GM19043 (cell line): ENCODE results near the gene SFTPB.
"Not testable (repeated sequence)": the region's sequence is repeated elsewhere in the genome, so short reads cannot be mapped to it uniquely, and the experiment has no call there.

ENCODE experiments used
- ATAC-seq: cut with Tn5 transposase; IDR thresholded peaks from one replicate; pipeline ENCODE4 v1.9.1; 2021; ENCODE audit warnings: low read depth; ENCODE audit not compliant: unreplicated experiment

SFTPB gene

GRCh38 chr2:85660301-85660700 lies 7.7 kb downstream of the SFTPB start:
- not testable (repeated sequence) for ATAC-seq

GRCh38 chr2:85659324-85659981 lies 8.5 kb downstream of the SFTPB start:
- ATAC-seq, result no peak

GRCh38 chr2:85657399-85657798 lies 10.6 kb downstream of the SFTPB start:
- not testable (repeated sequence) for ATAC-seq

DNA sequence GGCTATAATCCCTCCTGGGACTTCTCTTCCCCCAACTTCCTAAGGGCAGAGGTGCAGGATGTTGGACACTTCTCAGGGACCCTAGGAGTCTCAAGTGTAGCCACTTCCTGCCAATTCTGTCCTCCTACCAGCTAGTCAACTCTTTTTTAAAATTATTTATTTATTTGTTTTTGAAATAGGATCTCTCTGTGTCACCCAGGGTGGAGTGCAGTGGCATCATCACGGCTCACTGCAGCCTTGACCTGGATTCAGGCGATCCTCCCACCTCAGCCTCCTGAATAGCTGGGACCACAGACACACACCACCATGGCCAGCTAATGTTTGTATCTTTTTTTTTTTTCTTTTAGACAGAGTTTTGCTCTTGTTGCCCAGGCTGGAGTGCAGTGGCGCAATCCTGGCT lies 11.5 kb downstream of the SFTPB start:
- no peak for ATAC-seq

GRCh38 chr2:85655961-85656417 lies 12.0 kb downstream of the SFTPB start:
- no peak for ATAC-seq

DNA sequence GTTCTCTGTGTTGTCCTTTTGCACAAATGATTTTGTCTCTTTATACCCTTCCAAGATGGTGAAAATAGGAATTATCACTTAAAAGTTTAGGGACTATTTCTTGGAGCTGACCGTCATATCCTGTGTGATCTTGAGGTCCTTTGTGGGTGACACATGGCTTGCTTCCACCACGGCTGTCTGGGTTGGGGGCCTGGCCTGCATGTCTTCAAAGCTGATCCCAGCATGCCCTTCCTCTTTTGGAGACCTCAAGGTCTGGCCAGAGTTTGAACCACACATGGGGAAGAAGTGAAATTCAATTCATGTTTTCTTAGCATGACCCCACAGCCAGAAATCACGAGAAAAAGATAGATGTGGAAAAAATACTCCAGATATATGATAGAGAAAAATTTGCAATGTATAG lies 14.0 kb downstream of the SFTPB start:
- no peak for ATAC-seq

- ATAC-seq, result no peak
These were observed 15.9 kb downstream of the SFTPB start for GRCh38 chr2:85652056-85652455.

GRCh38 chr2:85651097-85651496 lies 16.9 kb downstream of the SFTPB start:
- ATAC-seq, result no peak

DNA sequence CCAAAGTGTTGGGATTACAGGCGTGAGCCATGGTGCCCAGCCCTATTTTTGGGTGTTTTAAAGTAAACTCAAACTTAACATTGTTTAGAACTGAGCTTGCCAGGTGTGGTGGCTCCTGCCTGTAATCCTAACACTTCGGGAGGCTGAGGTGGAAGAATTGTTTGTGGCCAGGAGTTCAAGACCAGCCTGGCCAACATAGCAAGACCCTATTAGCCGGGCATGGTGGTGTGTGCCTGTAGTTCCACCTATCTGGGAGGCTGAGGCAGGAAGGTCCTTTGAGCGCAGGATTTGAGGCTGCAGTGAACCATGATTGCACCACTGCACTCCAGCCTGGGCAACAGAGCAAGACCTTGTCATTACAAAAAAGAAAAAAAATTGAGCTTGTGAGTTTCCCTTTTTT lies 17.5 kb downstream of the SFTPB start:
- ATAC-seq, result no peak

DNA sequence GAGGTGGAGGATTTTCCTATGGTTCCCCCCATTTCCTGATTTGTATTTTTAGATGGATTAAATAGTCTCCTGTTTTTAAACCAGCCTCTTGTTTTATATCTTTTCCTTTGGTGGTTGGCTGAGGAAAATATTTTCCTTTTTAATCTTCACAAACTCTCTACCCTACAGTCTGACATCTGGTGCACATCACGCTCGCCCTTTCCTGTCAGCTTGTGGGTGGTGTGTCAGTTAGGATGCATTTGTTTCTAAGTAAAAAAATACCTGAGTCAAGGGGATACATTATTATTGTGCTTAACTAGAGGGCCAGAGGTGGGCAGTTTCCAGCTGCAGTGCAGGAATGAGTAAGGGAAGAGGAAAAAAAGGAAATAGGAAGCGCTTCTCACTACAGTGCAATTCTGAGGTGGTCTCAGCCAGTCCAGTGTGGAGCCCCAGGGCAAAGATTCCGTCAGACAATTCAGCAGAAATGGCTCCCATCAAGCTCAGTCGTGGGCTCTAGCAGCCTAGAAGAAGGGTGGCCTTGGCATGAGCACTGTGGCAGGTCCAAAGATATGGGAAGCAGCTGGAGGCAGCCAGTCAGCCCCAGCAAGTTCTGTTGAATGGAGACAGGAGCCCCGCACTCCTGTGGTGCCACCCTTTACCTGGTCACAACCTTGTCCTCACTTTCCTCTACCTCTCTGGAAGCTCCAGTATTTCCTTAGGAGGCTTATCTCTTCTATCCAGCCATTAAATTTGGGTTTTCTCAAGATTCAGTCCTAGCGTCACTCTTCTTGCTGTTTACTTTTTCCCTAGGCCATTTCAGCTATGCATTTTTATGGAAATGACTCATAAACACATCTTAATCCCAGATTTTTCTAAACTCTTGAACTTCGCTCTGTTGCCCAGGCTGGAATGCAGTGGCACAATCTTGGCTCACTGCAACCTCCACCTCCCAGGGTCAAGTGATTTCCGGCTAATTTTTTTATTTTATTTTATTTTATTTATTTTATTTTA lies 18.5 kb downstream of the SFTPB start:
- ATAC-seq, result no peak

DNA sequence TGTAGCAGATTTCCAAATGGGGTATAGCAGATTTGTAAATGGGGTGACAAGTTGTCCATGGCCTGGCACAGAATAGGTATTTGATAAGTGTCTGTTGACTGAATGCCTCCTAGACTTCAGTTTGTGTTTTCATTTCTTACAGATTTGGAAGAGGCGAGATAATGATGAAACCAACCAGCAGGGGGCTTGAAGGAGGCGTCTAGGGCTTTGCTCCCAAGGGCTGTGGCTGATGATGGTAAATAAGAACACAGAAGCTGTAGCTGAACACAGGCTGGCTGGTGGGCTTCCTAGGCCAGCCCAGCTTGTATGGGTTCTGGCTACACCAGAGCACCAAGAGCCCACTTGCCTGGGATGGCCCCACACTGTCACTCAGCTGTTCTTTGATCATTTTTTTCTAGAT lies 19.4 kb downstream of the SFTPB start:
- ATAC-seq, result no peak

- ATAC-seq, result no peak
These were observed 20.0 kb downstream of the SFTPB start for GRCh38 chr2:85647823-85648526.

DNA sequence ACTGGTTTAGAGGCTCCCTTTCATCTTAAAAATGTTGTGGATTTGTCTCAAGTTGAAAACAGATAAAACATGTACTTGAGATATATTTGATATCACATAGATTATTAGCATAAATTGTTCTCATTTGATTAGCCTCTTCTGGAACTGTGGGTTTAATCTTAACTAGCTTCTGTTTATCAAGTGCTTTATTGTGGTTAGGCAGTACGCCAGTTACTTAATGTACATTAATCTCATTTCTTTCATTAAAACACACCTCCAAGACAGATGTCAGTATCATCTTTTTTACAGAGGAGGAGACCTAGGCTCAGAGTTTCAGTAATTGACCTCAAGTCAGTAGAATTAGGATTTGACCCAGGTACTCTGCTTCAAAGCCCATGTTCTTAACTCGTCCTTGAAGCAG lies 21.8 kb downstream of the SFTPB start:
- no peak for ATAC-seq

GRCh38 chr2:85644909-85645308 lies 23.1 kb downstream of the SFTPB start:
- ATAC-seq, result no peak

DNA sequence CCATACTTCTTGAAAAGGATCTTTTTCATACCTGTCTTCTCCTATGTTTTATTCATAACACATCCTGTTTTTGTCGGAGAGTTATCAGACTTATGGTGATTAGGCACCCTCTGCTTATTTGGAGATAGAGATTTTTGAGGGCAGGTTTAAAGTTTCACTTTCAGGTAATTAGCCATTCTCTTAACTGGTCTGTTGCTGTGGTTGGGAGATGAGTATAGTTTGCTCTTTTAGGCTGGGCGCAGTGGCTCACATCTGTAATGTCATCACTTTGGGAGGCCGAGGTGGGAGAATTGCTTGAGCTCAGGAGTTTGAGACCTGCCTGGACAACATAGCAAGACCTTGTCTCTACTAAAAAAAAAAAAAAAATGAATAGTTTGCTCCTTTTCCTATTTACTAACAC lies 25.3 kb downstream of the SFTPB start:
- ATAC-seq, result no peak

GRCh38 chr2:85635636-85636035 lies 32.4 kb downstream of the SFTPB start:
- no peak for ATAC-seq

DNA sequence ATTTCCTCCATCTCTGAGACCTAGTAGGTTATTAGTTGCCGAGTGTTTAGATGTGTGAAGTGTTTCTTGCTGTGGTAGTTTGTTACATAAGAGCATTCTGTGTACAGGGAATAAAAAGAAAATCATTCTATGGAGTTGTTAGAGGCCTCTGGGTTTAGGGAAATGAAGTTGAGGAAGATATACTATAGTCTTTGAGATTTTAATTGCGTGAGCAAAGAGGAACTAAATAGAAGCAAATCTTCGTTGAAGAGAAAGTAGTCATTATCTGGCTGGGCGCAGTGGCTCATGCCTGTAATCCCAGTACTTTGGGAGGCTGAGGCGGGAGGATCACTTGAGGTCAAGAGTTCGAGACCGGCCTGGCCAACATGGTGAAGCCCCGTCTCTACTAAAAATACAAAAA lies 33.0 kb downstream of the SFTPB start:
- no peak for ATAC-seq

- no peak for ATAC-seq
These were observed 36.7 kb downstream of the SFTPB start for GRCh38 chr2:85631316-85631715.

- ATAC-seq, result no peak
These were observed 39.3 kb downstream of the SFTPB start for GRCh38 chr2:85628658-85629057.

DNA sequence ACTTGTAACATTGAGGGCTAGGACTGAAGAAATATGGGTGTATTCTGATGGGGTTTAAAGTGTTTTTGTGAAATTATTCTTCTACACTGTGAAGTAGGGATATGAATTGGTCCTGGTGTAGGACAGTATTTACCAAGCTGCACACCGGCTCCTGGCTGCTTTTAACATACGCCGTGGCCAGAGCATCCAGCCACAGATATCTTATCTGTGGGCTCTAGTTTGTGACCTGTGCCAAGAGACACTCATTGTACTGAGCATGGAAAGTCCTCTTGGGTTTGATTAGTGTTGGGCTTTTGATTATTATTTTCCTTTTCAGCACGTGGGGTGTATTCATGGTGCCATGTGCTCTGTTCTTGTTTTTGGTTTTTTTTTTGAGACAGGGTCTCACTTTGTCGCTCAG lies 44.0 kb downstream of the SFTPB start:
- ATAC-seq, result no peak

- ATAC-seq, result no peak
These were observed 46.7 kb downstream of the SFTPB start for GRCh38 chr2:85621338-85621737.
